GM19438 (cell line): ENCODE data around the gene AP2A2.

Experiments used
- ATAC-seq: cut with Tn5 transposase; IDR thresholded peaks from one replicate; pipeline ENCODE4 v1.9.1; 2021; ENCODE audit warnings: low read depth; ENCODE audit not compliant: unreplicated experiment

The AP2A2 gene

DNA sequence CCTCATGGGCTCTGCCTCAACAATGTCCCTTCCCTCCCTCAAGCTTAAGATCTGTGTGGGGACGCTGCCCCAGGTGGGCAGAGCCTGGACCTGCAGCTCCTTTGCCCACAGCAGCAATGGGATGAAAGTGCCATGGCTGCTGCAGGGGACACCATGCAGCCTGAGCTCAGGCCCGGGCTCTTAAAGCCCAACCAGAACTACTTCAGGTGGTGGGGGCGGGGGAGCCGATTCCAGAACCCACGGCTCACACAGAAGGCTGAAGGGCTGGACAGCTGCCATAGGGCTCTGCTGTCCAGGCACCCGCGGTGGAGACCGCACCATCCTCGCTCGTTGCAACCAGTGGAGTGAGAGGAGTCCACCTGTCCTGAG lies 27.5 kb upstream of the AP2A2 start:
- ATAC-seq = no peak

DNA sequence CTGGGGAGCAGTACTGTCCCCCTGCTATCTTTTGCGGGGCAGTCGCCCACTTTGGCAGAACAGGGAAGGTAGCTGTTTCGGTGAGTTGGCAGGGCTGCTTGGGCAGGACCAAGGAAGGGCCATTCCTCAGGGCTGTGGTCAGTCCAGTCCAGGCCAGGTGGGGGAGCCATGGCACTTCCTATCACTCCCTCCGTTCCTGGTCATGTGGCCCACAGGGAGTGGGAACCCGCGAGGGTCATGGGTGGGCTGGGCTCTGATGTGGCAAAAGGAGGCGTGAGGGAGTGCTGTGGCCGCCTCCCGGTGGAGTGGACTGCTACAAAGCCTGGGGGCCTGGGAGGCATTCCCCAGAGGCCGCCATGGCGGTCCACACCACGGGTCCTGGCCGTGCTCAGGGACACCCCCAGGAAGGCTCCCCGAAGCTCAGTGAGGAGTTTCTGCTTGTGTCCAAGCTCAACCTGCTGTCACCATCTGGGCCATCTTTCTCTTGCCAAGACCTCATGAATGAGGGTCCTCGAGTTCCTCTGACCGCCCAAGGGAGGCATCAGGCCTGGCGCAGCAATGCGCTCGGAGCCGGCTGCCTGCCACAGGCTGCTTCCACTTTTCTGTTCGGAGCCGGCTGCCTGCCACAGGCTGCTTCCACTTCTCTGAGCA lies 27.0 kb upstream of the AP2A2 start:
- no peak for ATAC-seq

DNA sequence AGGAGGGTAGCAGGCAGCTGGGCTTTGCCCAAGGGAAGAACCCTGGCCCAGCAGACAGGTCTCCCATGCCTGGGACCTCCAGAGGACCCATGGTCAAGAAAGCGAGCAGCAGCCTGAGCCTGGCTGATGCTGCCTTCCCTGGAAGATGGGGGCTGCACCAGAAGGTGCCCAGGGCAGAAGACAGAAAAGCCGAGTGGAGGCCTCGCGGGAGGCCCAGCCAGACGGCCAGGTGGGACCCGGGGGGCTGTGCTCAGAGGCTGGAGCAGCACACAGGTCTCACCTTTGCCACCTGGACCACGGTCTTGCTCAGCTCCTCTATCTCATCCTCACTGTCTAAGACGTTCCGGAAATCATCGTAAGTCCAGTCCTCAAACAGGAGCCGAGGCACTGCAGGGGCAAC lies 25.9 kb upstream of the AP2A2 start:
- no peak for ATAC-seq

DNA sequence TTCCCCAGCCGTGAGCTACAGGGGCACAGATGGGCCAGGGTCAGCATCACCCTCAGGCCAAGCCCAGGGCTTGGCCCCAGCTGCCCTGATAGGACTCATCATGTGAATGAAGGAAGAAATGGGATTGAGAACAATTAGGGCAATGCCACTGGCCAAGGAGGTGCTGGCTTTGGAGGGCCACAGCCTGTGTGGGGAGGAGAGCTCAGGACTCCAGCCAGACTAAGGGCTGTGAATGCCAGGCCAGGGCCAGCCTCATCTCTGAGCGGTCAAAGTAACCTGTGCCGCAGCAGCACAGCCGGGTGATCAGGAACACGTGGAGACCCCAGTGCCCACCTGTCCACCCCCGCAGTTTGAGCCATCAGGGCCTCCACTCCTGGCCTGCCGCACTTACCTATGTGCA lies 25.1 kb upstream of the AP2A2 start:
- no peak for ATAC-seq

DNA sequence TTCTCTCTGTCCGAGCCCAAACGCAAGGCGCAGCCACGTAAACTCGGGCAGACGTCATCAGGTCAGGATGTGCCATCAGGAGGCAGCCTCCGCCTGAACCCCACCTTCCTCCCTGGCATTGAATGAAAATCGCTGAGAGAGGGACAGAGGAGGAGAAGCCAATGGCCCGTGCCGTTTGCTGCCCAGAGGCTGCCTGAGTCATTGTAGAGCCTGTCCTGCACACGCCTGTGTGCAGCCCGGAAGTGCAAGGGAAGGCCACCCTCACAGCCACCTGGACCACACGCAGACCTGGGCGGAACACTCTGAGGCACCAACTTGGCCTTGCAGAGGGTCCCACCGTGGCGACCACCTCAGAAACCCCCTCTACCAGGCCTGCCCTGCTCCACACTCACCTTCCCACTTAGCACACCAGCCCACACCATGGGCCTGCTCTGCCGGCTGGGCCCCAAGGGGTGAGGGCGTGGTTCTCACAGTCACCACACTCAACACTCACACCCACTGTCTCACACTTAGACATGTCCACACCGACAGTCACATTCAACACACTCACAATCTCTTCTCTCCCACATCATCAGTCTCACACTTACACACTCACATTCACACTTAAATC lies 24.1 kb upstream of the AP2A2 start:
- ATAC-seq = no peak

DNA sequence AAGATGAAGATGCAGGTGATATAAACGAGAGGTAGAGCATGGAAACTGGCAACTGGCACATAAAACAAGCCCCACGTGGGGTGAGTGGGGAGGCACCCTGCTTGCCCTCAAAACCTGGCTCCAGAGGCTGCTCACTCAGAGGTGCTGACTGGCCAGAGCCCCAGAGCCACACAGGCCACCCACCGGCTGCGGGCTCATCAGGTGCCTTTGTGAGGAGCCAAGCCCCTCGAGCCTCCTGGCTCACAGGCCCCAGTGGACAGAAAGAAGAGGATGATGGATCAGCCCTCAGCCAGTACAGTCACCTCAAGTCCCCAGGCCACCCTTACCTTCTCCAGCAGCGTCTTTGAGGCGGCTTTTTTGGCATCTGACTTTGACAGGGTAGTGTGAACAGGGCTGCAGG lies 21.3 kb upstream of the AP2A2 start:
- ATAC-seq = no peak

DNA sequence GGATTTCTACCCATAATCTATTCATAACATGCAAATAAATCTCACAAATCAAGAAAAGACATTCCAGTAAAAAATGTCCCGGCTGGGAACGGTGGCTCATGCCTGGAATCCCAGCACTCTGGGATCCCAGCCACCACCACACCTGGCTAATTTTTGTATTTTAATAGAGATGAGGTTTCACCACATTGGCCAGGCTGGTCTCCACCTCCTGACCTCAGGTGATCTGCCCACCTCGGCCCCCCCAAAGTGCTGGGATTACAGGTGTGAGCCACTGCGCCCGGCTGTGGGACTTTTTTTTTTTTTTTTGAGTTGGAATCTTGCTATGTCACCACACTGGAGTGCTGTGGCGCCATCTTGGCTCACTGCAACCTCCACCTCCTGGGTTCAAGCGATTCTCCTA lies 19.7 kb upstream of the AP2A2 start:
- no peak for ATAC-seq

DNA sequence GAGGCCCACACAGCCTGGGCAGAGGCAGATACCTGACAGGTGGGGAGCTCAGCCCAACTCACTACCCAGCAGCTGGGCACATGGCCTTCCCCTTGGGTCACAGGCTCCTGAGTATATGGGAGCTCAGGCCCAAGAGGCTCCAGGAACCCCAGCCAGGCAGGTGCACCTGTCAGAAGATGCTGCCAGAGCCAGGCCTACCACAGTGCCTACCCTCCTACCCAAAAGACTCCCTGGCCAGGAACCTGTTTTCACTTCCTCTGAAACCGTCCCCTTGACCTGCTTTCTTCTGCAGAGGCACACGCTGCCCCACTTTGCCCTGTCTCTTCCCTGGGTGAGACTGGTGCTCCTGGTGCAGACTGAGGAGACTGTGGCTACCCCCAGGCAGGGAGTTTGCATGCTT lies 18.0 kb upstream of the AP2A2 start:
- ATAC-seq = no peak

DNA sequence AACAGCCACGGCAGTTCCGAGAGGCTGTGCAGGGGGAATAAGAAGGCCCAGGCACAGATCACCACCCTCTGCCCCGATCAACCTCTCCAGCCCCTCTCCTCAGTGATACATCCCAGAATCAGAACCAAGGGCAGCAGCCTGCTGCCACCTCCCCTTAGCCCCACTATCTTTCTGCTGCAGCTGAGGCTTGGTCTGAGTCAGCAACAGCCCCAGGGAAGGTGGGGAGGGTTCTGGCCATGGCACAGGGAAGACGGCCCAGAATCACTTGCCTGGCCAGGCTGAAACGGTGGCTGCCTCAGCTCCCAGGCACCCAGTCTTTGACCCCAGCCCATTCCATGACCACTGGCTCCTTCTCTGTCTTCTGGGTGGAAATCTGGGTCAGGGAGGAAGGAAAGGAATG lies 17.4 kb upstream of the AP2A2 start:
- ATAC-seq = no peak

DNA sequence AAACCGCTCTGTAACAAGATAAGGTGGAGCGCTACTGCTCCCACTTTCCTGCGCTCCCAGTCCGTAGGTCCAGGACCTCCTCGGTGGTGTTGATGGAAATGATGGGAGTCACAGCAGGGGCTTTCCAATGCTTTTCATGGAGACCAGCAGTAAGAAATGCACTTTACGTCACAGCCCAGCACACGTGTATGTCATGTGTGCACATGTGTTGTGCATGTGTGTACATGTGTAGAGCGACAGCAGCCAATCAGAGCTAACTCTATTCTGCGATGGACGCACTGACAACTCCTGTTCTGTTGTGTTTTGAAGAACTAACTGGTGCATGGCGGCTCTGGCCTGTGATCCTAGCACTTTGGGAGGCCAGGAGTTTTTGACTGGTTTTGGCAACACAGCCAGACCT lies 16.3 kb upstream of the AP2A2 start:
- no peak for ATAC-seq

DNA sequence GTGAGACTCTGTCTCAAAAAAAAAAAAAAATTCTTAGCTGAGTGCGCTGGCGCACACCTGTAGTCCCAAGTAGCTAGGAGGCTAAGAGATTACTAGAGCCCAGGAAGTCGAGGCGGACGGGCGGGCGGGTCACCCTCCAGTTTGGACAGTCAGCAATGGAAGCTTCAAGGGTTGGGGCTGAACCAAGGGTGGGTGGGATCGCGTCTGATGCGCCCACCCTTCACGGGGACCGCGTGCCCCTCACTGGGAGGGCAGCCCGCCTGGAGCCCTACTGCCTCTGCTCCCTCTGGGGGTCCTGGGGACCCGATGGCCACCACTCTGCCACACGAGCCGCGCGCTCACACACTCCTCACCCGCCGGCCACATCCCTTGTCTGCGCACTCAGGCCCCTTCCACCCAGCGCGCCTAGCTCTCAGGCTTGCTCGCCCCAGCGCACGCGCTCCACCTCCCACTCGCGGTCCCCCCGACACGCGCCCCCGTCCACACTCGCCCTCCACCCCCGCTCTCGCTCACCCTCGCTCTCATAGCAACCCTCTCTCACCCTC lies 15.6 kb upstream of the AP2A2 start:
- ATAC-seq = peak; percentile 34

DNA sequence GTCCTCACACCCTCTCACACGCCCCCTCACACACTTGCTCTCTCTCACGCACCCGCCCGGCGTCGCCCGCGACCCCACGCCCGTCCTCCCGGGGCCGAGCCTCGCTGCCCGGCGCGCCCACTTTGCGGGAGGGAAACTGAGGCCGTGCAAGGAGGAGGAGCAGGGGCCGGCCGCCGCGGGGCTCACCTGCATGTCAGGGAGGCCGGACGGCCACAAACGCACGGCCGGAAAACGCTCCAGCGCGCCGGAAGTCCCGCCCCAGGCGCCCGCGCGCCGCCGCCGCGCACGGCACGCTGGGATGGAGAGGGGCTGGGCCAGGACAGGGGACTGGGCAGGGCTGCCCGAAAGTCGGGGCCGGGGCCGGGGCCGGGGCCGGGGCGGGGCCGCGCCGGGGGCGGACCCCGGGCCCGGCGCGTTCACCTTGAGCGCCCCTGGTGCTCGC lies 15.1 kb upstream of the AP2A2 start, which contains the start of gene CHID1:
TSS of gene CHID1 (minus strand) at position 222 of the 442 bp plus-strand sequence. CDS start 5,994 bp downstream, outside the sequence.
- ATAC-seq = peak; percentile 93

DNA sequence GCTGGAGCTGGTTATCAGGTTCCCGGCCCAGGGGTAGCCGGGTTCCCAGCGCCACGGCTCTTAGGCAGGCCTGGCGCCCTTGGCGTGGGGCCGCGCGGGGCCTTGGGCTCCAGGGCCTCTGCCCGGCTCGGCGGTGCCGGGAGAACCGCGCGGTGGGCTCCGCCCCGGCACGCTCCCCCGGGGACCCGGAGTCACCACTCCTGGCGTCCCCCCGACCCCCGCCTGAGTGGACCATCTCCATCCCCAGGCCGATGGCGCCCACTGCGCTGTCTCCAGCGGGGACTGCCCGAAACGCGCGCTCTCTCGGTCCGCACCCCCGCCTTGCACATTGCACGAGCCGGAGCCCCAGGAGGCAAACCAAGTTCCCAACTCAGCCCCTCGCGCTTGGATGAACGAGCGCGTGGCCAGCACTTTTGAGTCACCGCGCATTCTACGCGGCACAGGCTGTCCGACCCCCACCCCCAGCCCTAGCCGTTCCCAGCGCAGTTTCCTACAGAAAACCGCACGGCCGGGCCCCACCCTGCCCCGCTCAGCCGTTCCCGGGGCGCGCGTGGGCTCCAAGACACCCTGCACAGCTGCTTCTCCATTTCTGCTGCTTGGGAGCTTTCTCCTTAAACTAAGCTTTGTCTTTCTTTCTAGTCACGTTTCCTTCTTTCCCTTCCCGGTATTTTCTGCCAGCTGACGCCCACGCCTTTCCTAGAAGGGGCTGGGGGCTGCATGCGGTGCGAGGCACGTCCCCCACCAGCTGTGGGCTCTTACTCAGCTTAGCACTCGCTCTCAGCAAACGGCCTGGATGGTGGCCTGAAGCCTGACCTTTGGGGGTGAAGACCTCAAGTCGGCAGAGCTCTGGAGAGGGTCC lies 14.4 kb upstream of the AP2A2 start:
- ATAC-seq = peak; percentile 29

DNA sequence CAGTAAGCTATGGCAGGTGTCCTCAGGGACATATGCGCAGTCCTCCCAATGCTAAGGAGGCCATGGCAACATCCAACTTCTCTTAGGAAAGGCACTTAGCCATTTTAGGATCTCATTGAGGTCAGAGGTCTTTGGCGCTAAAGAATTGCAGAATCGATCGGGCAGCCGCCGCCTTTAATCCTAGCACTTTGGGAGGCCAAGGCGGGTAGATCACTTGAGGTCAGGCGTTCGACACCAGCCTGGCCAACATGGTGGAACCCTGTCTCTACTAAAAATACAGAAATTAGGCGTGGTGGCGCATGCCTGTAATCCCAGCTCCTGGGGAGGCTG lies 13.8 kb upstream of the AP2A2 start:
- no peak for ATAC-seq

DNA sequence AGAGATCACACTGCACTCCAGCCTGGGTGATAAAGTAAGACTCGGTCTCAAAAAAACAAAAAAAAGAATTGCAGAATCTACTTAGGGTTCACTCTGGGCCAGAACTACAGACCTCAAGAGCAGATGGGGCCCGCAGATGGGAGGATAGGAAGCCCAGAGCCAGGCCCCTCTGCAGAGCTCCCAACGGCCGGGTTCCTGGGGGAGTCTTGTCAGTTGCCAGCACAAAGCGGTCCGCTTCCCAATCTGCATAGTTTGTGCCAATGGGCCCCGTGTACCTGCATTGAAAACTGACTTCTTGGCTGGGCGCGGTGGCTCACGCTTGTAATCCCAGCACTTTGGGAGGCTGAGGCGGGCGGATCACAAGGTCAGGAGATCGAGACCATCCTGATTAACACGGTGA lies 13.4 kb upstream of the AP2A2 start:
- ATAC-seq = no peak

DNA sequence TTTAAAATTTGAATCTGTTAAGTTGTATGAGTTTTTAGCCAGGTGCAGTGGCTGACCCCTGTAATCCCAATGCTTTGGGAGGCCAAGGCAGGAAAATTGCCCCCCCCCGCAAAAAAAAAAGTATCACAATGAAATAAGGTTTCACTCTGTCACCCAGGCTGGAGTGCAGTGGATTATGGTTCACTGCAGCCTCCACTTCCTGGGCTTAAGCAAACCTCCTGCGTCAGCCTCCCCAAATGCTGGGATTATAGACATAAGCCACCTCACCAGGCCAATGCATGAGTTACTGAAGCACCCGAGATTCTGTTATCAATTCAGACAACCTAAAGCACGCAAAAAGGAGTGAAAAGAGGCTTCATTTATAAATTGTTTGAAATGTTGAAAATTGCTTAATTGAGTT lies 12.6 kb upstream of the AP2A2 start:
- no peak for ATAC-seq

DNA sequence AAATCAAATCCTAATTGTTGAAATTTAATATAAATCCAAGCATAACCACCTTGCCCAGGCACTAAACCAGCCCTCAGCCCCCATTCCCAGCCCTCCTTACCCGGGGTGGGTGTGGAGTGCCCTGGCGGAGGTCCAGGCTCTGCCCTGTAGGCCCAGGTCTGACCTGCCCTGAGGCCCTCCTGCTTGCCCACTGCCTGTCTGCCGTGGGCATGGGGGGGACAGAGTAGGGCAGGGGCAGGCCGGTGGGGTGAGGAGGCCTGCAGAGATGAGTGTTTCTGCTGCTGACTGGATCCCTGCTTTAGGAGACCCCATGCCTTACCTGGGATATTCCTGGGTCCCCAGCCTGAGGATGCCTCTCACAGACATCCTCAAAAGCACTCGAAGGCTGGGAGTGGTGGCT lies 11.5 kb upstream of the AP2A2 start:
- no peak for ATAC-seq

DNA sequence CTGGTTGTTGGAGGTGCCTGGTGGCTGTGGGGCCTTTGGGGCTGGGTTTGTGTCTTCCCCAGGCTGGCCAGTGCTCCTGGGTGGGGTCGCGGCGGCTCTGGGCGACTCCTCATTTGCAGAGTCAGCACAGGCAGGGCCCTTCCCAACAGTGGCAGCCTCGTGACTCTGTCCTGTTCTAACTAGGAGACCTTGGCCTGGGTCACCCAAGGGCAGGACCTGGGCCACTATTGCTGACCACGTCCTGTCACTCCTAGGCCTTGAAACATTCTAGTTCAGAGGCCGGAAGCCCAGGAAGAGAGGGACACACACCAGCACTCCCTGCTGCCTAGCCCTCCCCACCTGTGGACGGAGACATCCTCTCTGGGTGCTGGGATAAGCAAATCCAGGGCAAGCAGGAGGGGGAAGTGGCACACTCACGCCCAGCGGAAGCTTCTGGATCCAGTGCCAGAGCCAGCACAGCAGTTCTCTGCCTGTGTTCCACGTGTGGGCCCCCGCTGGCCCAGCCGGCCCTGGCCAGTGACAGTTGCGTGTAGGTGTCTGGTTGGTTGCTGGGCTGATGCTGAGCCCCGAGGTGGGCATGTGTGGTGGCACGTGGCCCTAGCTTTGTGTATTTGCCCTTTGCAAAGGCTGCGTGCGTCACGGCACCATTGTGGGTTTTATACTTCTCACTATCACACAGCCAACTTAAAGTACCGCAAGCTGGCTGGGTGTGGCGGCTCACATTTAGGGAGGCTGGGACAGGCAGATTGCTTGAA lies 10.7 kb upstream of the AP2A2 start:
- no peak for ATAC-seq

DNA sequence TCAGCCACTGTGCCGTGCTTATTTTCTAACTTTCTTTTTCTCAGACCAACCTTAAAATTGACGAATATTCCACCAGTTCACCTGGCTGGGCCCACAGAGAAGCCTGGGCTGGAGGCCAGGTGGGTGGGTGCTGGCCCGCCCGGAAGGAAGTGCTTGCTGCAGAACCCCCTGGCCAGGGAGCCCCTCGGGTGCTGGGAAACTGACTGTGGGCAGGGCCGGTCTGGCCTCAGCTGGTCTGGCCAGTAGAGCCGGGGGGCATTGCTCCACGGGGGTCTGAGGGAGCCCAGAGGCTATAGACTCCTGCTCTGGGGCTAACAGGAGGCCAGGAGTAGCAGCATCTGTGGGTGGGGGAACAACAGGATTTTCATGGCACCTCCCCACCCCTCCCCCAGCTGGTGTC lies 8.2 kb upstream of the AP2A2 start:
- no peak for ATAC-seq

DNA sequence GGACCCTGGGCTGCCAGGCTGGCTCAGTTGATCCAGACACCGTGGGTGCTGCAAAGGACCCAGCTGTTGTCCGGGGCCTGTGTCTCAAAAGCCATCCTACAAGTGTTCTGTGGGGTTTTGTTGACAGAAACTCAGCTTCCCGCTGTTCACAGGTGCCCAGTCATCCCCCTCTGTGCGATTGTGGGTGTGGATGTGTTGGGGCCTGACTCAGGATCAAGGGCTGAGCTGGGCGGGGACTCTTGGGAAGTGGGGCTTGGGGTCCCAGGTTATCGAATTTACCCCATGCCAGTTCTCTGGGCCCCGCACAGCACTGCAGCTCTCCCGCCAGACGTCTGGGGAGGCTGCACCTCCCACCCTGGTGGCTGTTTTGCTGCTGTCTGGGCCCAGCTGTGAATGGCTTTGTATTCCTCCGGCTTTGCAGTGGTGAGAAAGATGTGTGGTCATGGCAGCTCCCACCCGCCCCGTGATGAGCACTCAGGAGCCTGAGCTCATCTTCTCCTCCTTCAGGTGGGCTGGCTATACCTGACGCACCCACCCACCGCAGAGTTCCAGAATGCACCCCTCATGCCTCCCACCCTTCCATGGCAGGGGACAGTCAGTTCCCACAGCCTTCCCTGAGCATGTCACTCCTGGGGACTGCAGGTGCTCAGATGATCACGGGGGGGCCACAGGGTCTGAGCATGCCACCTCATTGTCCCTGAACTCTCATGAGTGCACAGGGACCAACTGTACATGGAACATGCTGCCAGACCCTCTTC lies 3.6 kb upstream of the AP2A2 start:
- ATAC-seq = no peak
